CD14-positive monocyte (primary cell): ENCODE measurements around the gene CPEB2. TPM values are rescaled to one million over a fixed set of nuclear protein-coding genes. Genes with fewer than 3 reads are reported as not detected.

Source experiments
- DNase-seq, 3 donors: peaks; one replicate each; pipeline ENCODE4 v3.0.0-alpha.2; 2011 to 2022
- H2AFZ ChIP-seq: 2 replicates; pipeline ENCODE4 v1.6.0; 2012; ENCODE audit warnings: mild to moderate bottlenecking, low read depth, low read length, inconsistent platforms; ENCODE audit not compliant: insufficient read depth, poor library complexity, severe bottlenecking
- H3K27ac ChIP-seq, 2 donors: 1 replicate in 1 of 2; 2 replicates in 1 of 2; pipeline ENCODE4 v1.5.1; 2012 to 2013; ENCODE audit warnings: low read length in 2 of 2, control low read depth in 1 of 2, inconsistent platforms in 1 of 2, low read depth in 1 of 2, mild to moderate bottlenecking in 1 of 2
- H3K27me3 ChIP-seq, 2 donors: one replicate each; pipeline versions ENCODE4 v1.6.0 to v1.6.1; 2011 to 2013; ENCODE audit warnings: low read length in 2 of 2; ENCODE audit not compliant: control insufficient read depth in 2 of 2, insufficient read depth in 2 of 2
- H3K36me3 ChIP-seq, 2 donors: replicated peaks in 1 of 2; 1 replicate in 1 of 2; 2 replicates in 1 of 2; pipeline versions ENCODE4 v1.5.1 to v1.6.1; 2012 to 2013; ENCODE audit warnings: low read length in 2 of 2, control low read depth in 1 of 2, inconsistent platforms in 1 of 2, mild to moderate bottlenecking in 1 of 2; ENCODE audit not compliant: insufficient read depth in 2 of 2, control insufficient read depth in 1 of 2
- H3K4me1 ChIP-seq, 2 donors: 1 replicate in 1 of 2; 2 replicates in 1 of 2; pipeline versions ENCODE4 v1.5.1 to v1.6.1; 2012 to 2013; ENCODE audit warnings: low read length in 2 of 2, control low read depth in 1 of 2, inconsistent platforms in 1 of 2, mild to moderate bottlenecking in 1 of 2, moderate library complexity in 1 of 2; ENCODE audit not compliant: insufficient read depth in 2 of 2, control insufficient read depth in 1 of 2
- H3K4me2 ChIP-seq: replicated peaks from 2 replicates; pipeline ENCODE3; 2012; ENCODE audit warnings: low read length, moderate library complexity, mild to moderate bottlenecking; ENCODE audit not compliant: poor library complexity, severe bottlenecking; ENCODE audit errors: extremely low read depth
- H3K4me3 ChIP-seq, 3 experiments: fragments of 200-600 bp in 1 of 3; sonication (generic) in 1 of 3; replicated peaks in 1 of 3; 1 replicate in 2 of 3; 2 replicates in 1 of 3; pipeline ENCODE4 v1.5.1; 2011 to 2013; ENCODE audit warnings: low read length in 3 of 3, mild to moderate bottlenecking in 3 of 3, control low read depth in 2 of 3, low read depth in 2 of 3, inconsistent platforms in 1 of 3, moderate library complexity in 1 of 3
- H3K79me2 ChIP-seq: 2 replicates; pipeline ENCODE4 v1.6.0; 2012; ENCODE audit warnings: mild to moderate bottlenecking, control low read depth, inconsistent platforms, low read length, moderate library complexity; ENCODE audit not compliant: insufficient read depth
- H3K9ac ChIP-seq: 2 replicates; pipeline ENCODE4 v1.6.0; 2017; ENCODE audit warnings: low read length, mild to moderate bottlenecking; ENCODE audit not compliant: insufficient read depth, poor library complexity, severe bottlenecking
- H3K9me3 ChIP-seq, 2 donors: replicated peaks in 1 of 2; 1 replicate in 1 of 2; 2 replicates in 1 of 2; pipeline versions ENCODE4 v1.5.1 to v1.6.1; 2012 to 2013; ENCODE audit warnings: low read length in 2 of 2, control low read depth in 1 of 2; ENCODE audit not compliant: control insufficient read depth in 1 of 2, insufficient read depth in 1 of 2
- H4K20me1 ChIP-seq: 2 replicates; pipeline ENCODE4 v1.6.0; 2012; ENCODE audit warnings: mild to moderate bottlenecking, low read length, control low read depth, moderate library complexity; ENCODE audit not compliant: insufficient read depth
- H3K27ac Mint-ChIP-seq, 7 donors: one replicate each; pipeline ENCODE4 v1.8.0; 2020; ENCODE audit warnings: mild to moderate bottlenecking in 7 of 7, mixed read lengths in 7 of 7, moderate library complexity in 6 of 7, inconsistent platforms in 2 of 7
- H3K27me3 Mint-ChIP-seq, 3 donors: one replicate each; pipeline ENCODE4 v1.8.0; 2021 to 2022; ENCODE audit warnings: low read depth in 3 of 3, mild to moderate bottlenecking in 3 of 3, mixed read lengths in 3 of 3, moderate library complexity in 3 of 3, inconsistent platforms in 1 of 3
- H3K36me3 Mint-ChIP-seq, 2 donors: one replicate each; pipeline ENCODE4 v1.8.0; 2020; ENCODE audit warnings: mixed read lengths in 2 of 2, inconsistent platforms in 1 of 2, mild to moderate bottlenecking in 1 of 2
- H3K4me1 Mint-ChIP-seq: one replicate; pipeline ENCODE4 v1.8.0; 2020; ENCODE audit warnings: mild to moderate bottlenecking, mixed read lengths
- H3K4me3 Mint-ChIP-seq, 2 donors: one replicate each; pipeline ENCODE4 v1.8.0; 2020; ENCODE audit warnings: mild to moderate bottlenecking in 2 of 2, mixed read lengths in 2 of 2, moderate library complexity in 1 of 2
- H3K9me3 Mint-ChIP-seq, 7 donors: one replicate each; pipeline ENCODE4 v1.8.0; 2020 to 2022; ENCODE audit warnings: mixed read lengths in 7 of 7, mild to moderate bottlenecking in 6 of 7, moderate library complexity in 6 of 7, inconsistent platforms in 2 of 7
- WGBS: methylation state at CpG from one replicate; pipeline ENCODE4 v1.1.5; 2013; ENCODE audit warnings: missing lambda C conversion rate; ENCODE audit not compliant: insufficient coverage; 5-methylcytosine and 5-hydroxymethylcytosine counted together
- intact Hi-C, 2 donors: fragments of 100-400 bp; cut with micrococcal nuclease; formaldehyde crosslinking; loops; one replicate each; pipeline versions ENCODE4 v1.15.0 to v1.15.1; 2023
- polyA plus RNA-seq, 3 donors: library from polyadenylated mRNA; depleted of rRNA in 1 of 3; unstranded in 2 of 3; stranded (reverse) in 1 of 3; fragments of 300-500 nt in 2 of 3; fragments of >200 nt in 1 of 3; fragmentation: Illumina TruSeq in 2 of 3; gene quantifications; 1 replicate in 2 of 3; 2 replicates in 1 of 3; pipeline ENCODE4 v1.2.3, GENCODE V29; 2012 to 2021
- TF ChIP-seq, protein P1 (sequence below): fragments of 200-600 bp; IDR thresholded peaks from one replicate; pipeline ENCODE4 v1.8.0; 2022; ENCODE audit warnings: antibody characterized with exemption, mild to moderate bottlenecking

The CPEB2 gene
- polyA plus RNA-seq, 3 donors: 1.6 to 8.2 (median 1.7) TPM

DNA sequence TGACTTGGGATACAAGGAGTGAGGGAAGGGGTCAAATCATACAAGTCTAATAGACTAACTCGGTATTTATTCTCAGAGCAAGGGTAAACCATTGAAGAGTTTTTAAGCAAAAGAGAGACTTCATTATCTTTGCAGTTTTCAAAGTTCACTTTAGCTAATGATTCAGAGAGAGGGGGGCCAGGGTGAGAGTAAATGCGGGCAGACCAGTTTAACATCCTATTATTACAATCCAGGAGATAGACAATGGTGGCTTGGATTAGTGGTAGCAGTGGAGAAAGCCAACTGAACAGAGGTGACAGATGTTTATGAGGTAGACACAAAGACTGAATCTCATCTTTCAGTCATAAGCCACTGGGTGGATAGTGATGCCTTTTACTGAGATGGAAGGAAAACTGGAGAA lies 57.9 kb downstream of the CPEB2 start:
- H3K36me3 Mint-ChIP-seq: peaks cover 23 to 46% of the 10 kb centered on the region in 2 donors
- no peak overlapping the region for H3K4me3 Mint-ChIP-seq
- Histone ChIP-seq H3K4me2 (no peak overlapping the region), H3K27ac (no peak overlapping the region), H3K27me3 (no peaks in the 10 kb centered on the region), H3K79me2 (no peaks in the 10 kb centered on the region), H3K4me1 (no peaks in the 10 kb centered on the region), H3K9ac (no peak overlapping the region), H3K4me3 (no peak overlapping the region), H3K9me3 (no peaks in the 10 kb centered on the region), H2AFZ (no peak overlapping the region), H3K36me3 (peaks cover 89 to 95% of the 10 kb centered on the region in 2 donors), H4K20me1 (peaks cover 7% of the 10 kb centered on the region)
- DNase-seq: no peak
- intact Hi-C loops: no loop called here
- TF ChIP-seq, protein P1, sequence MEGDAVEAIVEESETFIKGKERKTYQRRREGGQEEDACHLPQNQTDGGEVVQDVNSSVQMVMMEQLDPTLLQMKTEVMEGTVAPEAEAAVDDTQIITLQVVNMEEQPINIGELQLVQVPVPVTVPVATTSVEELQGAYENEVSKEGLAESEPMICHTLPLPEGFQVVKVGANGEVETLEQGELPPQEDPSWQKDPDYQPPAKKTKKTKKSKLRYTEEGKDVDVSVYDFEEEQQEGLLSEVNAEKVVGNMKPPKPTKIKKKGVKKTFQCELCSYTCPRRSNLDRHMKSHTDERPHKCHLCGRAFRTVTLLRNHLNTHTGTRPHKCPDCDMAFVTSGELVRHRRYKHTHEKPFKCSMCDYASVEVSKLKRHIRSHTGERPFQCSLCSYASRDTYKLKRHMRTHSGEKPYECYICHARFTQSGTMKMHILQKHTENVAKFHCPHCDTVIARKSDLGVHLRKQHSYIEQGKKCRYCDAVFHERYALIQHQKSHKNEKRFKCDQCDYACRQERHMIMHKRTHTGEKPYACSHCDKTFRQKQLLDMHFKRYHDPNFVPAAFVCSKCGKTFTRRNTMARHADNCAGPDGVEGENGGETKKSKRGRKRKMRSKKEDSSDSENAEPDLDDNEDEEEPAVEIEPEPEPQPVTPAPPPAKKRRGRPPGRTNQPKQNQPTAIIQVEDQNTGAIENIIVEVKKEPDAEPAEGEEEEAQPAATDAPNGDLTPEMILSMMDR: no peak
- H3K4me1 Mint-ChIP-seq: no peaks in the 10 kb centered on the region
- H3K27ac Mint-ChIP-seq: no peak overlapping the region
- peaks cover 0 to 3% (median 0%) of the 10 kb centered on the region in 7 donors for H3K9me3 Mint-ChIP-seq
- WGBS: no CpG with 5 or more reads among the region's 2 CpGs
- no peaks in the 10 kb centered on the region for H3K27me3 Mint-ChIP-seq

DNA sequence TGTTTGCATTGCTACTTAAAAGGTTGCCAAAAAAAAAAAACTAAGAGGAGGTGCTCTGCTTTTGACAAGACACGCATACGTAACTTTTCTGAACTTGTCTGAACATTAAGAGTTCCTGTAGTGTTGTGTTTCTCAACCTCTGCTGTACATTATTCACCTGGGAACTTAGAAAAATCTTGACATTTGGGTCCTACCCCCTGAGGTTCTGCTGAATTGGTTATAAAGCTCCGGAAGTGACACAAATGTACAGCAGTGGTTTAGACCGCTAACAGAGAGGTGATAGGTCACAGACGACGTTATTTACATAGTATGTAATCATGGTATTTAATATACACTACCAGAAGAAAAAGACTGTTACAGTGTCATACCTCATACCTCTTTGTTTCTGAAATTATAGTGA lies 61.1 kb downstream of the CPEB2 start:
- intact Hi-C loops: no loop called here
- H3K36me3 Mint-ChIP-seq: peaks cover 34 to 47% of the 10 kb centered on the region in 2 donors
- Histone ChIP-seq H3K79me2 (no peaks in the 10 kb centered on the region), H3K4me1 (no peaks in the 10 kb centered on the region), H3K9me3 (no peaks in the 10 kb centered on the region), H4K20me1 (no peaks in the 10 kb centered on the region), H3K4me3 (no peak overlapping the region), H3K4me2 (no peak overlapping the region), H2AFZ (no peak overlapping the region), H3K36me3 (peaks cover 81 to 93% of the 10 kb centered on the region in 2 donors), H3K27me3 (no peaks in the 10 kb centered on the region), H3K9ac (no peak overlapping the region), H3K27ac (no peak overlapping the region)
- no peak overlapping the region for H3K4me3 Mint-ChIP-seq
- H3K27ac Mint-ChIP-seq: no peak overlapping the region
- no peak for DNase-seq
- H3K4me1 Mint-ChIP-seq: no peaks in the 10 kb centered on the region
- WGBS: no CpG with 5 or more reads among the region's 6 CpGs
- H3K27me3 Mint-ChIP-seq: no peaks in the 10 kb centered on the region
- H3K9me3 Mint-ChIP-seq: peaks cover 0 to 3% (median 0%) of the 10 kb centered on the region in 7 donors
- TF ChIP-seq, protein P1: no peak
